GM19372 (cell line): ENCODE measurements around the gene SLC9A4.

Experiments
- ATAC-seq: cut with Tn5 transposase; IDR thresholded peaks from one replicate; pipeline ENCODE4 v1.9.1; 2021; ENCODE audit warnings: mild to moderate bottlenecking, low read depth, moderate library complexity; ENCODE audit not compliant: unreplicated experiment

The SLC9A4 gene

DNA sequence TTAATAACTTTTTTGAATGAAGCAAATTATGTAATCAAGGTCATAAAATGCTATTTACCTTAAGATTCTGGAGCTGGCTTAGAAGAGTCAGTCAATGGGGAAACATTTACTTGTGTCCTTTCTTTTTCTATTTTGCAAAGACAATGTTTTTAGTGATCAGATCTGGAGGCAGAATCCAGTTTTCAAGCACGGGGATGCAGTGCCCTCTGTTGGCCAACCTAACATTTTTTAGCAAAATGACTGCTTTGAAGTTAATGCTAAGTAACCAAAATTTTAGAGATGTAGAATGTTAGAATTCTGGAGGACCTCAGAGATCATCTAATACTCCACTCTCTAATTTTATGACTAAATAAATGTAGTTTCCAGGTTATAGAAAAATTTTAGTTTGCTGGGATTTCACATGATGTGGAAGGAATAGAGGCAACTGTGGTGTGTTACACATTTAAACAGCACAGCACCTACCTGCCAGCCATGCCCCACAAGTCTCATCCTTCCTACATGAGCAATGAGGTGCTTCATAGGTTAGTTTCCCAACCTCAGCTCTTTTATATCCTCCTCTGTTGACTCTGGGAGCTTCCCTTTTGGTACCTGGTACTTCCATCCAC, 23.6 kb upstream of the SLC9A4 start:
- no peak for ATAC-seq

DNA sequence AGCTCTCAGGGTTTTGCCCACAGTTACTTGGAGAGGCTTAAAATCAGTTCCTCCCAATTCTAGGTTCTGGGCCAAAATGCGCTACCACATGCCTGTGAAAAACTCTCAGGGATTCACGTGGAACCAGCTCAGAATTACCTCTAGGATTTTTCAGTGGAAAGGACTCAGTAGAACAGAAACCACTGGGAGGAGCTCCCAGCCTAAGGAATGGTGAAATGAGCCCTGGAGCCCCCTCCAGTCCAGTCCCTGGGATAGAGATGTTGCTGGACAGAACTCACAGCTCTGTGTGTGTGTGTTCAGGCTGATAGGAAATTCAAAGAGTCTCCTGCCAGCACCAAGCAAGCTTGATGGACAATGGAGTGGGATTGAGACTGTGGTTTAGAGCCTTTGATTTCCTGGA, 21.1 kb upstream of the SLC9A4 start:
- ATAC-seq = no peak

DNA sequence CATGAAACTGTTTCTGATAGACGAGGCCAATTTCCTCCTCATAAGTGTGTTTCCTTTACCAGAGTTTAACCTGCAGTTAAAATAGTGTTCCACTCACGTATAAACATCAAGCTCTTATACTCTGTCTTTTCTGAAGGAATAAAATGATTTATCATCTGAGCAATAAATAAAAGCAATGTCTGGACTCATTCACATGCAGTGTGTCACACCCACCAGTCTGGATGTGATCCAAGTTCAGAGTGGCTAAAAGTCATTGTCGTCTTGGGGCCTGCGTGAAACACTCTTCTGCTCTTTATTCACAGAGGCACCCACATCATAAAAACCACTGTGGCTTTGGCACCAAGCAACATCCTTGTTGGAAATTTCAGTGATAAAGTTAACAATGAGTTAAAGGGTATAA, 19.5 kb upstream of the SLC9A4 start:
- no peak for ATAC-seq

DNA sequence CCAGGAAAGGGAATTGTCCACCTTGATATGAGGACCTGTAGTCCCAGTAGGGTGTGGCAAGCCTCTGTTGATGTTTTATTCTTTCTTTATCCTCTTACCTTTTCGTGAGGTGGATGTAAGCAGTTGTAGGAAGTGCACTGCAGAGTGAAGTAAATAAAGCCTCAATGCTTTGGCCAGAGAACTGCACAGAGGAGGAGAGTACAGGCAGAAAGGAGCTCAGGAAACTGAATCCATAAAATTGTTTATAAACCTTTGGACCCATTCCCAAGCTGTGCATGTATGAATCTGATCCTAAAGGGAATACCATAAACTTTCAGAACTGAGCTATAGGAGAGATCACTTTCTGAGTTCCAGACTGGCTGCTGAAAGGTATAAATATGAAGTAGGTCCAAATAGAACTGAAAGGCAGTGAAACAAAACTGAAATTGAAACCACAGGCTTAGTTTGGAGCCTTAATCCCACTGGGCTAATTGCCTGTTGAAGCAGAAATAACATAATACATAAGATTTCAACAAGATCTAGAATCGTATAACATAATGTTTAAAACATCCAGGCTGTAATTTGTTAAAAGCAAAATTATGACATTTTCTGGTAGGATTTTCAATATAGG, 17.9 kb upstream of the SLC9A4 start:
- ATAC-seq = no peak

DNA sequence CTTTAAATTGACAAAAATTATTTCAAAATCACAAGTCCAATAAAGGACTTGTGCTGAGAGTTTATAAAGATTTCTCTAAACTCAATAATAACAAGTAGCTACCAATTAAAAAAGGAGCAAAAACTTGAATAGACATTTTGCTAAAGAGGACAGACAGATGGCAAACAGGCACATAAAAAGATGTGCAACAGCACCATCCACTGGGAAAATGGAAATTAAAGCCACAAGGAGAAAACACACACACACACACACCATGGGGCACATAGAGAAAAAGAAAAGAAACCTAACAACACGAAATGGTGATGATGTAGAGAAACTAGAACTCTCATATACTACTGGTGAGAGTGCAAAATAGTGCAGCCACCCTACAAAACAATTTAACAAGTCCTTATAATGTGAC, 12.6 kb upstream of the SLC9A4 start:
- no peak for ATAC-seq

DNA sequence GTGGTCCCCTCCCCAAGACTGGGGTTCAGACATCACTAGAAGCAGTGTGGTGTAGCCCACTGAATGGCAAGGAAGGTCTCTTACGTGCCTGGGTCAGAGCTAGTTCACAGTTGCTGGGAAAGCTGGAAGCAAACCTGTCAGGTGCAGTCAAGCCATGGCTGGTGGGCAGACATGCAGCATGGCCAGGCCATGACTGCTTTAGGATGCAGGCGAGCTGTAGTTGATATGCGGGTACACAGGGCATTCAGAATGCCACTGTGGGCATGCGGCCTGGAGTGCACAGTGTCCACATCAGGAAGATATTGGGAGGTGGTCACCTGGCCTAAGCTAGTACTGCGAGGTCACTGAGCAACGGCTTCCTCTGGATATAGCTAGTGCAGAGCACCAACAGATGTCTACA, 11.8 kb upstream of the SLC9A4 start:
- ATAC-seq = no peak

DNA sequence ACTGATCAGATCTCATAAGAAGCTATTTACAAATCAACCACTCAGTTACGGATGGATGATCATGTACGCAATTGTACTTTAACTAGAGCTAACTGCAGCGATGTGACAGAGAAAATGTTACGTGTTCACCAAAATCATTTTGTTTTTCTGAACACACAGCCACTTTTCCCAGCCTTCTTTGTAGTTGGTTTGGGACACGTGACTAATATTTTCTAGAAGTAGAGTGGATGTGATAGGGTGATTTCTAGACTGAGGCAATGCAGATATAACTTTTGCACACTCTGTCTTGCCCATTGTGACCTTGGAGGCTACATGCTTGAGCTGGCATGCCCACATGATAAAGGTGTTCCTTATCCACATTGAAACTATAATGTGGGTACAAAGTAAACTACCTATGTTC, 9.9 kb upstream of the SLC9A4 start:
- no peak for ATAC-seq

DNA sequence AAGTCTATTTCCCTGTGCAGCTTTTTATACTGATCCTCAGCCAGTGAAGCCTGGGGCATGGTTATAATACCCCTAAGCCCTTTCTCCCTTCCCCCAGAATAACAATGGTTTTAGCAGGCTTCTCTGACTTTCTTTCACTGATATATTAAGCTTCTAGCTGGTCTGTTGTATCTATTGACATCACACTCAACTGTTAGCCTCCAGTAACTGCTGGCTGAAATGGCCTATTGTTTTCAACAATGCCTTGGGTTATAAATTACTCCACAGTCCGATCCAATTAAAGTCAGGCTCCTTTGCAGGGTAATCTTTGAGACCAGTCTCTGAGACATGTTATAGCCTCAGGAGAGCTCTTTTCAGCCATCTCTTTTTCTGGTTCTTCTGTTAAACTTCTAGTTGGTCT, 2.9 kb upstream of the SLC9A4 start:
- ATAC-seq = no peak

DNA sequence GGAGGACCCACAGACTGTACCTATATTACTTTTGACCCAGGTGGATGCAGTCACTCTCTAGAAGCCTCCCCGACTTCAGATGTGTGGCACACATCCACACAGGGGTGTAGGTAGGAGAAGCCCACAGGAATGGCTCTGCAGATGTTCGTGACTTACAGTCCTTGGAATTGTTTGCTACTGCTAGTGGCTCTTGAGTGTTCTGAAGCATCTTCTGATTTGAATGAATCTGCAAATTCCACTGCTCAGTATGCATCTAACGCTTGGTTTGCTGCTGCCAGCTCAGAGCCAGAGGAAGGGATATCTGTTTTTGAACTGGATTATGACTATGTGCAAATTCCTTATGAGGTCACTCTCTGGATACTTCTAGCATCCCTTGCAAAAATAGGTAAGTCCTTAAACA, 605 bp downstream of the SLC9A4 start:
- ATAC-seq = no peak

DNA sequence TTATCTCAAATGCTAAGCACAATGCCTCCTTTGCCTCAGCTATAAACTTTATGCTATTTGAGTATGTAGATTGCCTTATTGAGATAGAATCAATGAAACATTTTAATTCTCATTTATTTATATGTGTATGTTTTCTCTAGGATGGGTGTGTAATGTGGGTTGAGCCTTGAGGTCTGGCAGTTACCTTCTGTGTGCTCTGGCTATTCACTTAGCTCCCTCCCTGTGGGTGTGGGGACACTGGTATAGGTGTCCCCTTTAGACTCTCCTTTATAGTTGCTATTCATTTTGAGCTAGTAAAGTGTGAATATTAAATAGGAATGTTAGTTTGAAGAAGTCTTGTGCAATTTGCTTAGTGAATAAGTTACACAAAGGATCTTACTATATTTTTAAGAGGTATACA, 1.8 kb downstream of the SLC9A4 start:
- ATAC-seq = no peak

DNA sequence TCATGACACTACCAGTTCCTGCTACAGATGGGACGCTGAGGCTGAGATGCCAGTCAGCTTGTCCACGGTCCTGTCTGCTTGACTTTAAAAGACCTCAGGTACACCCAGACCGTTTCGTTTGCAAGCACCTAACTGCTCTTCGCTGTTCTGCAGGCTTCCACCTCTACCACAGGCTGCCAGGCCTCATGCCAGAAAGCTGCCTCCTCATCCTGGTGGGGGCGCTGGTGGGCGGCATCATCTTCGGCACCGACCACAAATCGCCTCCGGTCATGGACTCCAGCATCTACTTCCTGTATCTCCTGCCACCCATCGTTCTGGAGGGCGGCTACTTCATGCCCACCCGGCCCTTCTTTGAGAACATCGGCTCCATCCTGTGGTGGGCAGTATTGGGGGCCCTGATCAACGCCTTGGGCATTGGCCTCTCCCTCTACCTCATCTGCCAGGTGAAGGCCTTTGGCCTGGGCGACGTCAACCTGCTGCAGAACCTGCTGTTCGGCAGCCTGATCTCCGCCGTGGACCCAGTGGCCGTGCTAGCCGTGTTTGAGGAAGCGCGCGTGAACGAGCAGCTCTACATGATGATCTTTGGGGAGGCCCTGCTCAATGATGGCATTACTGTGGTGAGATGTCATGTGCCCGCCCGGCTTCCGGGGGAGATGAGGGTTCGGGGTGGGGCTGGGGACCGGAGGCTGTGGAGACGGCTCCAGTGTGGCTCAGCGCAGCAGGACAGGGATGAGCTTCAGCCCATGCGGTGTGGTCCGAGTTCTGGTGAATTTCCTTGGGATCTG, 5.9 kb downstream of the SLC9A4 start:
- no peak for ATAC-seq

DNA sequence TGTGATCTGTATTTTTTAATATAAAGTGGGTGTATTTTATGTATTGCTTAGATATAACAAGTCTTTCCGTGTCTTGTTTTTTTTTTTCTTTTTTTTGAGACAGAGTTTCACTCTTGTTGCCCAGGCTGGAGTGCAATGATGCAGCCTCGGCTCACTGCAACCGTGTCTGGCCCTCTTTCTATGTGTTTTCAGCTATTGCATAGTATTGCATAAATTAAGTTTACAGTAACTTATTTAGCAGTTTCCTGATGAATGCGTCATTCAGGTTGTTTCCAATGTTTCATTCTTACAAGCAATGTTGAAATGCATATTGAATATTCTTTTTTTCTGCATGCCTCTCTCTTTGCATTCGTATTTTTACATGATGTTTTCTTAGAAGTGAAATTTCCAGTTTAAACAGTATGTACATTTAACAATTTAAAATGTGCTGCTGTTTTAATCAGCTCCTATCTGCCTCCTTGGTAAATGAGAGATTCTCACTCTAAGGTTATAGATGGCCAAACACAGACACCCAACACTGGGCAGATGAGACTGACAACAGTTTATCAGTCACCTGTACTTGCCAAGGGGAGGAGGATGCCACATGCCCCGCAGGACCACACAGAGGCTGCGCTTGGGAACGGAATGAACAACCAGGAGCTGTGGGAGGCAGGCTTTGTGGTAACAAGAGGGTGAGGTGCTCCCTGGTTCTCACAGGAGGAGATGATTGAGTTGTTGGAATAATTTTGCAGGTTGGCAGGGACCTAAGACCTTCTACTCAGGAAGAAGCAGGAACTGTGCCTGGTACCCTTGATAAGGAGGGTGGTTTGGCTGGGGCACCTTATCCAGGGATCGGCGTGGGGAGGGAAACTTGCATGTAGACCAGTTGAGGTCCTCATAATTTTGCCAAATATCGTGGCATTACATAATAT, 7.5 kb downstream of the SLC9A4 start:
- no peak for ATAC-seq

DNA sequence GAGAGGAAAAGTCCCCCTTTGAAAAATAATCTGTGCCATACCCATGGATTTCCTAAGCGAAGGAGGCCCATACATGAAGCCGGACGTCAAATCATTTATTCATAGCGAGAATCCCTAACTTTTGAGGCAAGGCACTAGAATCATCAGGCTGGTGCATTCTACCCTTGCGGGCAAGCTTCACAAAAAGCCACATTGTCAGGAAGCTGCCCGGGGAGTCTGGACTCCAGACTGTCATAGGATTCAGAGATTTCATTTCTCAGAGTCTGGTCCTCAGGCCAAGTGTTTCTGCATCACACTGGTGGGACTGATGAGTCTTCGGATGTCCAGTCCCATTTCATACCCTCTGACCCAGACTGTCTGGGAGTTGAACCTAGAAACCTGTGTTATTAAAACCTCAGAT, 8.9 kb downstream of the SLC9A4 start:
- ATAC-seq = no peak

DNA sequence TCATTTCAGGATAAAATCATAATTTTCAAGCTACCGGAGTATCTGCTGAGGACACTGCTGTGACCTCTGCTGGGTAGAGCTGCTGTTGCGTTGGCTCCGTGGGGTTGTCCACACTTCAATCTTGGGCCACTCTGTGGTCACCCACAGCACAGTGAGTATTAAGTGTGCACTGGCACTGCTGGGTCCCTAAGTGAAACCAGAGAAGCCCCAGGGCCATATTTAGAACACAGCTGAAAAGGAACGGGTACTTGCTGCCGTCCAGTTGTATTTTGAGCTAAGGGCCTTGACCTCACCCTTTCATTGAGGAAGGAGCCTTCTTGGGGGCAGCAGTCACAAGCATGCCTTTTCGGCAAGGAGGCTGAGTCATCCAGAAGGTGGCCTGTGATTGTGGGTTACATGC, 10.1 kb downstream of the SLC9A4 start:
- ATAC-seq = no peak

DNA sequence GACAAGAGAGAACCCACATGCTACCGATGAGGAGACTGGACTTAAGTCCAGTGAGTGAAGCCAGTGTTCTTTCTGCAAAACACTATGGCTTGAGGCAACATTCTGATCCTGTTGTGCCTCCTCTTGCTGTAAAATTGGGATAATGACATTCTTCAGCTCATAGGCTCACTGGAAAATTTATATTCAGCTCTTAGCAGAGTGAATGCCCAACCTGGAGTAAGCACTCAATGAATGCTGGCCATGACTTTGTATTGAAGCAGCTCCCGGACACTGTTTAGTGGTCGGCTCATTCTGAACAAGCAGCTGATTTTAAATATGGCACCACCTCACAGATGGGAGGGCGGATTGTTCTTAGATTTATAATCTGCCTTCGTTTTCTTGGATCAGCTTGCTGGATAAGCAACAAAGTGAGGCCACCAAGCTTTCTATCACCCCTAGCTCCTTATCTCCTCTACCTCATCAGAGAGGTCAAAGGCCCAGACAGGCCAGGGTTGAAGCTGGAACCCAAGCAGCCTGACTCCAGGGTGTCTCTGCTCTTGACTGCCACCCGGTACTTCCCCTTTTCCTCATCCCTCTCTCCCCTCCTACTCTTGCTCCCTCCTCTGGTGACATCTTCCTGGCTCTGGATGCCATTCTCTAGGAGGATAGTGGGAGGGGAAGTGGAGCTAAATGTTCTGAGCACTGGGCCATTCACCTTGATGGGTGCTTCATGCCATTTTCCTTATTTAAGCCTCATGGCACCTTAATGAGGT, 11.5 kb downstream of the SLC9A4 start:
- no peak for ATAC-seq

DNA sequence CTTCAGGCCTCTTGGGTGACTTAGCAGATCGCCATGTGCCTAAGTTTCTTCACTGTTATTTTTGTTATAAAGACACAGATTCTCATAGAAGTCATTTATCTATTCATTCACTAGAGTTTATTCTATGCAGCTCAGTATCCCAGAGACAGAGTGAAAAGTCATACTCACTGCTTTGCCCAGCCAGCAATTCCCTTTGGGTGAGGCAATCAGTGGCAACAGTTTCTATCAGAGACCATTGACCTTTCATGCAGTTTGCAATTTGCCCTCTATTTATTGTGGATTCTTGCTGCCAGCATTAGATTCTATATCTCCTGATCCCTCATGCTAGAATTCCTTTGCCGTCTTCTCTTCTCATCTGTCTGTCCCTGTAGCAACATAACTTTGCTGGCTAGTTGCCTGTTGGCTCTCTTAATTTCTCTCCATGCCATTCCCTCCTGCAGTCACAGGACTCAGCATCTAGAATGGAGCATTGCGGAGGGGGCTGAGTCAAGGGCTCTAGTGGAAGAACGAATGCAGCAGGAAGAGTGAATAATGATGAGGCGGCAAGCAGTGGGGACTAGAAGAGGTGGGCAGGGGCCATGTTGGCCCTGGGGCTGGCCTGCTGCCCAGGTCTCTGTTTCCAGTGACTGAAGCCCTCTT, 12.2 kb downstream of the SLC9A4 start:
- ATAC-seq = no peak

DNA sequence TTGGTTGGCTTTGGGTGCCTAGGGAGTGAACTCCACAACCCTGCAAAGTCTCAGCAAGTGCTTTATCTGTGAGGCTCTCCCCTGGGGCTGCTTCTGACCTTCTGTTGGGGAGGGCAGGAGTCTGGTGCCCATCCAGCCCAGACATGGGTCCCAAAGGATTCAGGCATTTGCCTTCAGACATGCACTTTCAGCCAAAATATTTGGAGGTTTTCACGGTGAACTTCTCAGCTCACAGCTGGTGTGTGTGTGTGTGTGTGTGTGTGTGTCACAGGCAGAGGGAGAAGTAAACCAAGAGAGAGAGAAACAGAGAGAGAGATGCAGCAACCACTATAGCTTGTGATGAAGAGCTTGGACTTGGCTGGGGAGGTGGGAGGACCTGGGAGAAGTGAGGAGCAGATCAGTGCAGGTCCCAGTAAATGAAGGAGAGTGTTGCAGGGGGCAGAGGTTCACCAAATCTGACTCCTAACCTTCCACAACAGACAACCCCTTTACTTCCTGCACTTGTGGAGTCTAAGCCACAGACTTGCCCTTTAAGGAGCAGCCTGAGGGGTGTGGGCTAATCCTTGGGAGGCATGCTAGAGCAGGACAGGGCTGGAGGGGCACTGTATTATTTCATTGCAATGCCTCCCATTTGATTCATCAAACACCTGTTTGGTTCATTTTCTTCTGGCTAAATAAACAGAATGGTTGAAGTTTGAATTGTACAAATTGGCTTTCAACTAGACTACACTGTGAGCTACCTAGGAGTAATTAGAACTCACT, 14.1 kb downstream of the SLC9A4 start:
- no peak for ATAC-seq

DNA sequence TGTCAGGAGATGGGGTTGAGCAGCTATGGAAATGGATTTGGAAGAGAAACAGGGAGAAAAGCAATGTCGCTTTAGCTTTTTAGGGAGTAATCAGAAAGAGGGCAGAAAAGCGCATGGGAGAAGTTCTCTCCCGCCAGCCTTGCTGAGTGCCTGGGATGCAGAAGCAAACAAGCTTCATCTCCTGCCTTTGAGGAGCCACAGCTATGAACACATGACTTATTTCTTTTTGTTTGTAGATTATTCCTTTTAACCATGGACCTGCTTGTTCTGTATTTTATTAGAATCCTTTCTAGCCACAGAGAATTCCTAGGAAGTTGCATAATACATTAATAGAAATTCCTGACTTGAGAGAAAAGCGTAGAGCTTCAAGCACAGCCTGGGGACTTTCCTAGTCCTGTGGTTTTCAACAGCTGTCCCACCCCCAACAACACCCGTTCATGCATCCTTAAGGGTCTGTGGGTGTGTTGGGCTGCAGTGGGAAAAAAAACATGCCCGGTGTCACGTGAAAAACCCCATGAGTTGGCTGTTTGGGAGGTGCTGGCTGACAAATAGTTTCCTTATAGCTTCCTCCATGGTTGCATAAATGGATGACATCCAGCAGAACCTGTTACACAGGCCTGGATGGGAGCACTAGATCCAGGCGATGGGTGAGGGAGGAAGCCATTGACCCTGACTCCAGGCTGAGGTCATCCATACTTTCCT, 14.9 kb downstream of the SLC9A4 start:
- no peak for ATAC-seq

DNA sequence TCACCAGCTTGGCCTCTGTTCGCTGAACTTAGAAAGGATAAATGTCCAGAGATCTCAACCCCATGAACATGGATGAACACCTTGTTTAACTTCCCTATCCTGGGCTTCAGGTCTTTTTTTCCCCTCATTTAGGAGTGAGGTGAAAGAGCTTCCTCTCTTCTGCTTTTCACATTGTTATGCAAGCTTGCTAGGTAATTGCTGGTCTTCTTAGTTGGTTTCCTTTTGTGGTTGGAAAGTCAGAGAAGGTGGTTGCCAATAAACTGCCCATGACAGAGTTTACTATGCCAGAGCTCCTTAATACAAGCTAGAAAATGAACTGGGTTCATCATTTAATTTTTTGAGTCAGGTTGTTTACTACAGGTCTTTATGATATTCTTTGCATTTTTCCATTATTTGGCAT, 16.6 kb downstream of the SLC9A4 start:
- no peak for ATAC-seq
